Kidney capillary endothelial cell (primary cell): ENCODE data around the gene YJU2.

Experiments
- DNase-seq: peaks from one replicate; pipeline ENCODE4 v3.0.0-alpha.2; 2018; ENCODE audit warnings: low spot score

YJU2 gene

GRCh38 chr19:4298810-4299550 is 52.1 kb downstream of the YJU2 start:
- DNase-seq: no peak

- DNase-seq: no peak
Observed at GRCh38 chr19:4300589-4300988, 53.7 kb downstream of the YJU2 start.

- DNase-seq: no peak
Observed at GRCh38 chr19:4301590-4302242, 54.8 kb downstream of the YJU2 start.

- no peak for DNase-seq
Observed at GRCh38 chr19:4302243-4302640, 55.4 kb downstream of the YJU2 start, which contains the start of gene TMIGD2. TSS of gene TMIGD2 (minus strand) at chr19:4302389. CDS start at chr19:4302385, 4 bp downstream.

GRCh38 chr19:4303819-4304537 is 57.1 kb downstream of the YJU2 start:
- DNase-seq: no peak

GRCh38 chr19:4304538-4305256 is 57.8 kb downstream of the YJU2 start, which contains the start of gene FSD1:
TSS of gene FSD1 (plus strand) at chr19:4304598. CDS start at chr19:4304747, 149 bp downstream.
- DNase-seq: peak; percentile 72

GRCh38 chr19:4305257-4305612 is 58.4 kb downstream of the YJU2 start:
- no peak for DNase-seq

- DNase-seq: no peak
Observed at GRCh38 chr19:4305659-4306058, 58.8 kb downstream of the YJU2 start.

GRCh38 chr19:4310247-4311121 is 63.6 kb downstream of the YJU2 start:
- DNase-seq: no peak

- no peak for DNase-seq
Observed at GRCh38 chr19:4313847-4314490, 67.1 kb downstream of the YJU2 start.

- DNase-seq: no peak
Observed at GRCh38 chr19:4316956-4317355, 70.1 kb downstream of the YJU2 start.

- no peak for DNase-seq
Observed at GRCh38 chr19:4318460-4318859, 71.6 kb downstream of the YJU2 start.
